NCI-H2227 treated with DMSO at 0.1 percent for 48 hours (cell line): ENCODE data around the gene GCN1.

Source experiments
- DNase-seq: peaks from one replicate; lab custom pipeline; 2025; lab: John Stamatoyannopoulos, UW

Gene GCN1

DNA sequence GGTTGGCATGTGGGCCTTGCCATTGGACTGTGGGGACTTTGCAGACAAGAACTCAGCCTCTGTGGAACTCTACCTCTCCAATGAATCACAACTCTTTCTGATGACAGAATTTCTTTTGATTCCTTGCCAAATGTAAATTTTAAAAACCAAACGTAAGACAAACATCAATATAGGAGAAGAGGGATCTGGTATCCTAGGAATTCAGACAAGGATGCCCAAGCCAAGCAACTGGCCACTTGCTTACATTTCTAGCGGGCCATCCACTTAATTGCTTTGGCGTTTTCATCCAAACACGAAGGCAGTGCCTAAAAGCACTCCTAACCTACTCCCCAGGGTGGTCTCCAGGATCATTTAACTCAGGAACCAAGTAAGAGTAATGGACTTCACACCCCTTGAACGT lies 54.6 kb downstream of the GCN1 start:
- no peak for DNase-seq

DNA sequence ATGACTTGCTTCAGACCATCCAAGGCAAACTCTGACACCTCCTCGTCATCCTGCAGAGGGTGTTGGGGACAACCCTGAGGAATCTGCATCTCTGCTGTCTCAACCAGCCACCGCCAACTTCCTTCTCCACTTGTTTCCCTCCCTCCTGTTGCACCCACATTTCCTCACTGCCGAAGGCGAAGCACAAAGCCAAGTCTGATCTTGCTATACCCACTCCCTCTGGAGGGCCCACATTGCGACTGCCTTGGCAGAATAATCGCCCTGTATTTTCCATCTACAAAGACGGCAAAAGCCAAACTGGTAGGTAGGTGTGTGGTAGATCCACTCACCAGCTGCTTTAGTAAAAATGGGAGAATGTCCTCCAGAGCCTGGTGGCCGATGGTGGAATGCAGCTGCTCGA lies 56.1 kb downstream of the GCN1 start:
- no peak for DNase-seq

DNA sequence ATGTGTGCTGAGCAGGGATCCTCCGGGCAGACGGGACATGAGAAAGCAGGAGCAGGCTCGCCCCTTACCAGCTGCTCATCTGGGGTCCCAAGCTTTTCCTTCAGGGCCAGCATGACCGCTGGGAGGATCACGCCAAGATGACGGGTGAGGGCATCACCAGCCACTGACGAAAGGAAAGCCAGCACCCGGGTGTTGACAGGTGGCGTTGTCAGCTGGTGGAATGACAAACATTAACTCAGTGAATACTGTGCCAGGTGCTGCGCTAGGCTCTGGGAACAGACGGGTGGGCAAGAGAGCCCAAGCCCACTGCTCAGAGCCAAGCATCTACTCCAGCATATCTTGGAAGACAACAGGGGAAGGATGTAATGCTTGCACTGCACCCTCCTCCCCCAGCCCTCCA lies 56.7 kb downstream of the GCN1 start:
- no peak for DNase-seq

DNA sequence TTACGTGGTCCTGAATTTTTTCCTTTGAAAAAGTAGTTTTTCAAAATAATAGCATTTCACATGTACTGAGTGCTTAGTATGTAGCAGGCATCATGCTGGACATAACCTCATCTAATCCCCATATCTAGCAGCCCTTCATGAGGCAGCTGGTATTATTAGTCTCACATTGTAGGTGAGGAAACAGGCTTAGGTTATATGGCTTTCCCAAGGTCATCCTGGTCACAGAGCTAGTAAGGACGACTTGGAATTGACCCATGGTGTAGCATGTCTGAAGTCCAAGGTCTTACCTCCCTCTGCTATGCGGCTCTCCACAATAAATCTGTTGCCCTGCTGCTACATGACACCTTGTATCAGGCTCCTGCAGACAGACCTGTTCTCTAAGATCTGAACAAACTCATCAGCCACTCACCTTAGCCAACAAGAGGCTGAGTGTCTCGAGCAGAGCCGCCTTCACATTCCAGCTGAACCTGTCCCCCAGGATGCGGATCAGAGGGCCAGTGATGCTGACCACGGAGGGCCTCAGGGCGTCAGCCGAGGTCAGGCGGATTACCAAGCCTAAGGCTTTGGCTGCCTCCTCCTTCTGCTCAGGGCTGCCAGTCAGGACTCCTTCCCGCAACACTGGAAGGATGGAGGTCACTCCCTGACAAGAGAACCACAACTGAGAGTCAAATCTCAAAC lies 58.3 kb downstream of the GCN1 start:
- no peak for DNase-seq

DNA sequence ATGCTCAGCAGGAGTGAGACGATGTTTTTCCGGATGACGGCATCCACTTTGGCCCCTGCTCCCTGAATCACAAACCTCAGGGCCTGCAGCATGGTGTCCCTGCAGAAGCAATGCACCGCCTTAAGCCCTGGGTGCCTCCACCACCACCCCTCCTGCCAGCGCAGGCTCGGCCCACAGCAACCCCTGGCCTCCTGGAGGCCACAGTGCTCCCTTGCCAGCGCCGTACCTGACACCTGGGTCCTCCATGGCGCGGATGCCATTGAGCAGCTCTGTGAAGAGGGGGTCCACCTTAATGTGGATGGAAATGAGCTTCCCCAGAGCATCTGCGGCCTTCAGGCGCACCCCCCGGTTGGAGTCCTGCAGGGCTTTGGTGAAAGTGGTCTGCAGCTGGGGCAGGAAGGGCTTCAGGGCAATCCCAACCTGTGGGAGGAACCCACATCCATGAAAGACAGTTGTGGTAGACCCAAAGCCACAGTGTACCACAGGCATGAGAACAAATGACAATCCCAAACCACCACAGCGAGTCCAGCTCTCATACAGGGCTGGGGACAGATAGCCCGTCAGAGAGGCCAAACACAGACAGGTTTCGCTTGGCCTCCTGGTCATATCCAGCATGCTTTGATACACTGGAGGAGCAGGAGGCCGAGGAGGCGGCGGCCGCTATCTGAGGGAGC lies 60.1 kb downstream of the GCN1 start:
- DNase-seq, result no peak

DNA sequence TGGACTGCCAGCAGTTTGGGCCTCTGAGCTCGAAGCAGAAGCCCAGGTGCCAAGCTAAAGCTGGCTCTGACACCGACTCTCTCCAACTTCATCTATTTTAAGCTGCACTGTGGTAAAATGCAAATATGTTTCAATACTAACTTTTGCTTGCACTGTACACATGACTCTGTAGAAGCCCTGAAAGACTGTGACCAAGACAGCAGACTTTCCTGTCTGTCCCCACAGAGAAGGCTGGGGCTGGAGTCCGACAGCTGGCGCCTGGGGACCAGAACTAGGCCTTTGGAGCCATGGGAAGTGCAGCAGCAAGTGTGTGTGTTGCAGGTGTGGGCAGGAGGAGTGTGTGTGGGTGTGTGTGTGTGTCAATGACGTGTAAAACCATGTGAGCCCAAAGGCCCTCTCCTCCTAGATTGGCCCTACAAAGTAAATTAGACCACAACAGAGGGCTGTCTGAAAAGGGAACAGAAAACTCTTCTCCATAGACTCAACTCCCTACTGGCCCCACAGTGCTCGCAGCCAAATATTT lies 61.6 kb downstream of the GCN1 start:
- no peak for DNase-seq

DNA sequence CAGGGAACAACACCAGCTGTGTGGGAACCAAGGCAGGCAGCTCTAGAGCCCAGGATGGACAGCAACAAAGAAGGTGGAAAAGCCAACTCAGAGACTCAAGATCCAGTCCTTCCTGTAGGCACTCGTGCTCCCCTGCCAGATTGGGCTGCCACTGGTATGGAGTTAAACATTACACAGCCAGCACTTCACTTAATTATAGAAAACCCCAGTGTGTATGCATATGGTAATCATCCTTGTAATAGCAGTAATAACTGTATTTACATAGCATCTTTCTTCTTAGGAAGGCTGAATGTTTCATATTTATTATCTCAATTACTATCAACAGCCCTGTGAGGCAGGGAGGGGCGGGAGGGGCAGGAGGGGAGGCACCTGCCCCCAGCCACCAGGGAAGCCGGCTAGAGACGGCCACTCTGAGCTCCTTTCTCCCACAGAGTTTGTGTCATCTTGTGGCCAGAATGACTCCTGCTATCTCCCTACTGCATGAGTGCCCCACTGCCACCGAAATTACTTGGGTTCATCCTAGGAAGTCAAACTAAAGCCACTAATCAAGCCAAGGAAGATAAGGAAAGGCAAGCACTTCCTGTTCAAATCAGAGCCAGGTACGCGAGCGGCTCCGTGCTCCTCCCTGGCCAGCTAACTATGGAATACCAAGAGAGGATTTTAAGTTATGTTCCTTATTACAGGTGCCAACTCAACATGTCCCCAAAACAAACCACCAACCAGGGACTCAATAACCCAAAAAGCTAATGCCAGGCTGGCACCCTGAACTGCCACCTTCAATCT lies 62.3 kb downstream of the GCN1 start:
- DNase-seq, result no peak

DNA sequence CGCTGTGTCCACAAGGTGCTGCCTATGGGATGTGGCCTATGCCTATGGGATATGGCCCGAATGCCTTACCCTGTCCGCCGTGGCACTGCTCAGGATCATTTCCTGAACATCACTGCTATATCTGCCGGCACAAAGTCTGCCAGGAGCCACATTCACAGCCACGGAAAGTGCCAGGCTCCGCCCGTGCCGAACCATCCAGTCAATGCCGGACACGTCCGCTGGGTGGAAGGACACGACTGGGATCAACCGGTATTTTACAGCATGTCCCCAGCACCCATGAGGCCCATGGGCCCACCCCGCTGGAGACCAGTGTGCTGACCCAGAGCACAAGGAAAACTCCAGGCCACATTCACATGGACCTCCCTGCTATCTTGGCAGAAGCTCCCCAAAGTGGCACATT lies 63.4 kb downstream of the GCN1 start:
- no peak for DNase-seq

DNA sequence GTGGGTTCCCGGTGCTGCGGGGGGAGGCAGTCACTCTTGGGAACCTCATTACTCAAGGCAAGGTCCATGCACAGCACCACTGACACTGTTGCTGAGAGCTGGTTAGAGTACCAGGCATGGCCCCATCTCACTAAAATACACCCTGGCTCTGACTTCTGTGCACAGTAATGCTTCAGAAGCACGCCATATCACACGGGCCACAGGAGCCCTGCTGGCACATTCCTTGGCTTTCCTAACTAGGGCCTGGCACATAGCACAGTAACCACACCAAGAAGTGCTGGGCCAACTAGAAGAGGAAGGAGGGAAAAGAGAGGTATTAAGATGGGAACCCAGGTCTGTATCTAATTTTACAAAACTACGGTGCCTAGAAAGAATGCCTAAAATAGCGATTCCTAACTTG lies 64.5 kb downstream of the GCN1 start:
- no peak for DNase-seq

DNA sequence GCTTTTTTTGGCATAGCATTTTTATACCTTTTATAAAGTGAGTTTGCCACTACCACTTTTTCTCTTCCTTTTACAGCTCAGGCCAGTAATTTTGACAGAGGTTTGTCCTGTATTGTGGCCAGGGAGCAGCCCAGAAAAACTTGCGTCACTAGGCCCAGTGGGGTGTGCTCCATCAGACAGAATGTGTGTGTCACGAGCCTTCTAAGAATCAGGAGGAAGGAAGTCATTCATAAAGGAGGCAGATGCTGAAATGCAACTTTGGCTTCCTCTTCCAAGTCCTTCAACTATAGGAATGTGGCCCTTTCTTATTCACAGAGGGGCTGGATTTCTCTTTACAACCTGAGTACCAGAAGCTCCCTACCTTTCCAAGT lies 67.9 kb downstream of the GCN1 start:
- DNase-seq, result no peak

DNA sequence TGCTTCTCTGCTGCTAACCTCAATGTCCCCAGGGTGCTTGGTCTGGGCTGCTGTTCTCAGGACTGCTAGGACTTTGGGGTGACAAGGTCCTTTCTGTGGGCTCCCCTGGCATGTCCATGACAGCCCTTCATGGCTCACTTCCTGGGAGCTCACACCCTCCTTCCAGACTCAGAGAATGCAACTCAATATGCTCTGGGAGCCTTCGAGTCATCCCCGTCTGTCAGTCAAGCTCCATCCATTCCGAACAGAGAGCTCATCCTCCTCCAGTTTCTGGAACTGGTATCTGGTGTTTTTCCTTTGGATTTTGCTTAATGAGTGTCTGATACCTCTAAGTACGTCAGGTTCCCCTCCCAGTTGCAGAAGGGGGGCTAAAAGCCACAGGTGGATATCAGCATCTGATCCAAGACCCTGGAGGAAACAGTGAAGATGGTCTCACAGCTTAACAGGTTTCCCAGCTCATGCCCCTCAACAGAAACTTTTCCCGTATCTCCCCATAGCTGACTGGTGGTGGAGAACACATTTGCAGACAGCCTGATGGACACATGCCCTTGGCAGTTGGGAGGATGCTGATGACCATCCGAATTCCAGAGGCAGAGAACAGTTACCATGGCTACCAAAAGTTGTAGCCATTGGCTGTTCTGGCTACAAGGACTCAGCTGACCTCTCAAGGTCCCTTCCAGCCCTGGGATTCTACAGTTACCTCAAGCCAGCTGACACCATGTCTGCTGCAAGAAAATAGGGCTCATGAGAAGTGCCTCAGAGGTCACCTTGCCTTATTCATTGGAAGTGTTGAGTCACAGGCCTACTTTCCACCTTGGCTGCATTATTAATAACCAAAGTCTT lies 68.5 kb downstream of the GCN1 start:
- no peak for DNase-seq

DNA sequence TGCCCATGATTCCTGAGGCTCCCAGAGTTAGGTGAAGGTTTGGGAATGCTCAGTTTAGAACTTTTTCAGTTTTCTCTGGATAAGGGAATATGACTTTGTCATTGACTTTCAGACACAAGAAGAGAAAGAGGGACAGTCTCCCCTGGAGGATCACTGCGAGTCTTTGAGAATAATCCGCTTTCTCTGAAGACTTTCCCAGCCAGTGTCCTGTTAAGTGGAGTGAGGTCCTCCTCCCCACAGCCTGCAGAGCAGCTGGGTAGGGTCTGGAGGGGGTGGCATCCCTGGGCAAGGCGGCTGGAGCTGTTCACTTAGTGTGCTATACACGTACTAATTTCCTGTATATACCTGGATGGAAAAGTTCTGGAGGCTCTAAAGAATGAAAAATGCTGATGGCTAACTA lies 69.5 kb downstream of the GCN1 start:
- no peak for DNase-seq

DNA sequence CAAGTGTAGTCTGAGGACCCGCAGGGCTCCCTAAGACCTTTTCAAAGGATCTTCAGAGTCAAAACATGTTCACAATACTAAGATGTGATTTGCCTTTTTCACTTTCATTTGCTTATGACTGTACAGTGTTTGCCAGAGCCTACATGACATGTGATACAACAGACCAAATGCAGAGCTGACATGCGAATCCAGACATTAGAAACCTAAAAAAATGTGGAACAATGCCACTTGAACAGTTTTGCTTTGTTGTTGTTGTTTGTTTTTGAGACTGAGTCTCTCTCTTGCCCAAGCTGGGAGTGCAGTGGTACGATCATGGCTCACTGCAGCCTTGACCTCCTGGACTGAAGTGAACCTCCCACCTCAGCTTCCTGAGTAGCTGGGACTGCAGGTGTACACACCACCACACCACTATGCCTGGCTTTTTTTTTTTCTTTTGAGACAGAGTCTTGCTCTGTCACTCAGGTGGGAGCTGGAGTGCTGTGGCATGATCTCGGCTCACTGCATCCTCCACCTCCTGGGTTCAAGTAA lies 72.7 kb downstream of the GCN1 start:
- no peak for DNase-seq

DNA sequence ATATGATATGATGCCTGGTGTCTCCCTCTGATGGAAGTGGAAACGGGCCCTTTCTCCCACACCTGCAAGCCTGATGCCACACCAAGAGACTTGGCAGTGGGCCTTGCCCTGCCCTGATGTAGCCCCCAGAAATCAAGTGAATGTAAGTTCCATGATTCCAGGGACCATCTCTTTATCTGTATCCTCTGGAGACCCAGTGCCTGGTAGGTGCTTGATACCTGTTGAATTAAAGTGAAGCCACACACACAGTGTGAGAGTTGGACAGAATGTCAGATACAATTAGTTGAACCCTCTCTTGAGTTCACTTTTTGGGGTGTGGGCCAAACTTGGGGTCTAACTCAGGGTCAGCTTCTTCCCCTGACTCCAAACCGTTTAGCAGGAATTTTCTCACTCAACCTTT lies 73.2 kb downstream of the GCN1 start:
- no peak for DNase-seq

DNA sequence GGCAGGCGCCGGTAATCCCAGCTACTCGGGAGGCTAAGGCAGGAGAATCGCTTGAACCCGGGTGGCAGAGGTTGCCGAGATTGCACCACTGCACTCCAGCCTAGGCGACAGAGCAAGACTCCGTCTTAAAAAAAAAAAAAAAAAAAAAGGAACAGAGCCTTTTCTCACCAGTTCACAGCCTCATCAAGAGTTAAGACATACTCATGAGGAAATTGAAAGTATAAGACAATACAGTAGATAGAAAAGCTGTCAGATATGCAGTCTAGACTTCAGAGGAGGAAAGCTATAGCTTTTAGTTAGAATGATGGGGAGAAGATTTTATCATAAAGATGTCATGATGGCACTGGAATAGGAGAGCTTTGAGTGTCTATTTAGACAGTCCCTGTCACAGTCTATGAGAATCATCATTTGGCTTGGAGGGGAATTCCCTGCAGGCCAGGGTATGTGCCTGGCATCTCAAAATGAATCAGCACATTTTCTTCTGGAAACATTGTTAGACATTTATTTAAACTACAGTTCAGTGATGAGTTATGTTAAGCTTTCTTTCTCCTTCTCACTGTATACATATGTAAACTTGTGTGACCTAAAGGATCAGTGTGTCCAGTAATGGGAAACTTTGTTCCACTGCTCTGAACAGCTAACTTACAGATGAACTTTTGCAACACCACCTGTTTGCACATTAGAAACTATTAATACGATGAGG lies 75.1 kb downstream of the GCN1 start:
- DNase-seq, result no peak

DNA sequence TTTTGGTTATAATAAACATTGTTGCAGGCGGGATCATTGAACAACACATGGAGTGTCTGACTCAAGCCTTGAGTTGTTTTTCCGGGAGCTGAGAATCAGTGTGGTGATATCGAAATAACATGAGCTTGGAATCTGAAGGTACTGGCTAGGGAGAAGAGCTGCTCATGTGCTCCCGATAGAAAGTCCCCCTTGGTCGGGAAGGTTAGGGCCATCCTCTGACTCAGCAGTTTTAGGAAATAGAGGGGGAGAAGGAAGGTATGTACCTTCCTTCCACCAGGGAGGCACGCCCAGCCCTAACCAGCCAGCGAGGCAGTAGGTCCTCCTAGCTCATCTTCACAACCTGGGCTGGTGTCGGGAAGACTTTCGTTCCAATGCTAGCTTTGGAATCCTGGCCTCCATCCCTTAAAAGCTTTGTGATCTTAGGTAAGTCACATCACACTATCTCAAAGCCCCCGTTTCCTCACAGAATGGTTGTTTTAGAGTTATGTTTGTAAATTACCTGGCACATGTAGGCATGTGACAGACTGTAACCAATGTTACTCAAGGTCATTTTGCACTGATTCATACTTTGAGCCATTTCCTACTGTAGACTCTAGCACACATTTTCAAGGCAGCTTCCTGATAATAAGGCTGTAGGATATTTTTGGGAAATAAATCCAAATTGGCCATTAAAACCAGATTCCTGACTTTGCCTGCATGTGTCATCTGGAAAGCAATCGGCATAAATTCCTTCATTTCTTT lies 76.0 kb downstream of the GCN1 start:
- no peak for DNase-seq

DNA sequence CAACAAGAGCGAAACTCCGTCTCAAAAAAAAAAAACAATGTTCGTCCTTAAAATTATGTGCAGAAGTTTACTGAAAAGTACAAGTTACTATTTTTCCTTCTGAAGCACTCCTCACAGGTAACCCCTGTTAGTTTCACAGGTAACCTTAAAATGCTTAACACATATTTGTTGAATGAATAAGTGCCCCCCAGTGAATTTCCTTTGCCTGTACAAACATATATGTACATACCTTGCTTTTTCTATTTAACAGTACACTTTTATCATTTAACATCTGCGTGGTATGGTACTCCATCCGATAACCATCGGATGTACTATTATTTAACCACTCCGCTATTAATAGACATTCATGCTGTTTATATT lies 76.6 kb downstream of the GCN1 start:
- no peak for DNase-seq

DNA sequence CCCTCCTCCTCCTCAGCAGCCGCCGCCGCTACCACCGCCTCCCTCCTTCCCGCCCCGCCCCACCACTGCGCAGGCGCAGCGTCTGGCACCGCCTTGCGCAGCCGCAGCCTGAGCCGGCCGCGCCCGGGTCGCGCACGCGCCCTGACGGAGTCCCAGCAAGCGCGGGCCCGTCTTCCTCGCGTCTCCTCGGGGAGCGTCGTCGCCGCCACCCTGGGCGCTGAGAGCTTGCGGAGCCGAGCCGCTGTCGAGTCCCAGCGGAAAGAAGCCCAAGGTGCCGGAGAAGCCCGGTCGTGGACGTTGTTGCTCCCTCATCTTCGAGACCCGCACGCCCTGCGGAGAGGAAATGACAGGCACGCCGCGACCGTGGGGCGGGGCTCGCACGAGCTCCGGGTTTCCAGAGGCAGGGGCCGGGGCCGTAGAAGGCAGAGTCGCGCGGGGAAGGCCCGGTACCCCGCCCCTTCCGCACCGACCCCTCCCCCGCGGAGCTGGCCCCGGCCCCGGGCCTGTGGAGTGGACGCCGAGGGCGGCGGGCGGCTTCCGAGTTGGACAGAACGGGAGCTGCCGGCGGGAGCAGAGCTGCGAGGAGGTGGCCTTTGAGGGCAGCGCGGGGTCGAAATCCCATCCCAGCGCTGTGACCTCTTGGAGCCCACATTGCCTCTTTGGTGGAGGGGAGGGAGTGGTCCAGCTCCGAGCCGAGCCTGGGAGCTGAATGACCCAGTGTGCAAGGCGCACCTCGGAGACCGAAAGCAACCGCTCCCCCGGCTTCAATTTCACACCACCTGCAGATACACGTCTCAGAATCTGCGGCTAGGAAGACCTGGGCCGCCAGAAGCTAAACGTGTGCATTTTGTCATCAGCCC lies 77.5 kb downstream of the GCN1 start:
- peak; percentile 93 for DNase-seq

DNA sequence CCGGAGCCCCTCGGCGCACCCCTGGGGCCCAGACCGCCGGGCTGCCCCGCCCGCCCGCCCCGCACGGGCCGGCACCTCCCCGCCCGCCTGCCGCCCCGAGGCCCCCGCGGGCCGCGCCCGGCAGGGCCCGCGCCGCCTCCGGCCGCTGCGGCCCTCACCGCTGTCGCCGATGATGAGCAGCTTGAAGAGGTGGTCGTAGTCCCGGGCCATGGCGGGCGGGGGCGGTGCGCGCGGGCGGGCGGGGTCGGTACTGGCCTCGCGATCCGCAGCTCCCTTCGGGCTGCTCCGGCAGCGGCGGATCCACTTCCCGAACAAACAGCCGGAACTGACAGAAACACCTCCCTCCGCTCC lies 78.1 kb downstream of the GCN1 start, which contains the start of gene RAB35:
Gene RAB35 (minus strand): TSS at position 313 of the 351 bp plus-strand sequence. CDS start 103 bp downstream, at position 210.
- no peak for DNase-seq
